BJ (cell line): ENCODE data around the gene KIRREL3. TPM values are rescaled to one million over a fixed set of nuclear protein-coding genes. Genes with fewer than 3 reads are reported as not detected.

Experiments
- CTCF ChIA-PET: fragments of 350-600 bp; formaldehyde crosslinking; extraction: SDS; loops from one replicate; lab custom pipeline; 2021; ENCODE audit warnings: antibody characterized with exemption, inconsistent platforms; lab: Yijun Ruan, JAX
- POLR2A ChIA-PET: fragments of 300-600 bp; sonication (Branson Sonifier 250); formaldehyde crosslinking; extraction: SDS; loops from one replicate; lab custom pipeline; 2021; ENCODE audit warnings: antibody characterized with exemption; lab: Charles Lee
- DNase-seq: peaks from one replicate; pipeline ENCODE4 v3.0.0-alpha.2; 2011; ENCODE audit warnings: low read depth
- H3K27me3 ChIP-seq: 2 replicates; pipeline ENCODE4 v1.6.0; 2011; ENCODE audit warnings: low read length; ENCODE audit not compliant: control insufficient read depth, insufficient read depth
- H3K36me3 ChIP-seq: 2 replicates; pipeline ENCODE4 v1.5.1; 2011; ENCODE audit warnings: low read length; ENCODE audit not compliant: control insufficient read depth, insufficient read depth
- H3K4me3 ChIP-seq: 2 replicates; pipeline ENCODE4 v1.5.1; 2011; ENCODE audit warnings: low read depth, mild to moderate bottlenecking, control low read depth, low read length
- CTCF ChIP-seq: IDR thresholded peaks from 2 replicates; pipeline ENCODE4 v1.5.1; 2011; ENCODE audit warnings: low read depth, mild to moderate bottlenecking, control low read depth, inconsistent platforms, low read length, moderate library complexity; ENCODE audit not compliant: insufficient read depth
- polyA plus RNA-seq: library from polyadenylated mRNA; depleted of rRNA; stranded (reverse); fragments of >200 nt; gene quantifications from 2 replicates; pipeline ENCODE4 v1.2.3, GENCODE V29; 2011

Gene KIRREL3
- polyA plus RNA-seq, 1 experiment = 19.6 TPM

- CTCF ChIA-PET = interaction anchor here (1.7 kb wide), 1 partner anchor 114 kb away, joined by 4 read pairs; no protein-coding TSS in a partner anchor
- POLR2A ChIA-PET = no interaction called here
- H3K27me3 ChIP-seq = no peaks in the 10 kb centered on the region
- H3K36me3 ChIP-seq = peaks cover 6% of the 10 kb centered on the region
- H3K4me3 ChIP-seq = no peak overlapping the region
- no peak for TF ChIP-seq CTCF
- no peak for DNase-seq
Observed at GRCh38 chr11:126424471-126425039, 576.0 kb downstream of the KIRREL3 start.

GRCh38 chr11:126423743-126424142 lies 576.8 kb downstream of the KIRREL3 start:
- no peak for DNase-seq
- no peaks in the 10 kb centered on the region for H3K27me3 ChIP-seq
- peaks cover 6% of the 10 kb centered on the region for H3K36me3 ChIP-seq
- CTCF ChIA-PET = no interaction called here
- POLR2A ChIA-PET = no interaction called here
- no peak overlapping the region for H3K4me3 ChIP-seq
- TF ChIP-seq CTCF = no peak

- TF ChIP-seq CTCF = no peak
- Histone ChIP-seq H3K4me3 (no peak overlapping the region), H3K27me3 (no peaks in the 10 kb centered on the region), H3K36me3 (peaks cover 6% of the 10 kb centered on the region)
- ChIA-PET POLR2A (no interaction called here), CTCF (interaction anchor here (3.5 kb wide), 1 partner anchor 112 kb away, joined by 16 read pairs; no protein-coding TSS in a partner anchor)
- no peak for DNase-seq
Observed at GRCh38 chr11:126423154-126423553, 577.4 kb downstream of the KIRREL3 start.

GRCh38 chr11:126422446-126422845 lies 578.1 kb downstream of the KIRREL3 start:
- TF ChIP-seq CTCF = no peak
- Histone ChIP-seq H3K4me3 (no peak overlapping the region), H3K27me3 (no peaks in the 10 kb centered on the region), H3K36me3 (peaks cover 6% of the 10 kb centered on the region)
- DNase-seq = no peak
- ChIA-PET POLR2A (no interaction called here), CTCF (interaction anchor here (3.5 kb wide), 1 partner anchor 112 kb away, joined by 16 read pairs; no protein-coding TSS in a partner anchor)

GRCh38 chr11:126421271-126421671 lies 579.3 kb downstream of the KIRREL3 start:
- no peak for TF ChIP-seq CTCF

More at GRCh38 chr11:126421271-126421671, 579.3 kb downstream of the KIRREL3 start:
- POLR2A ChIA-PET = interaction anchor here (0.5 kb wide), 1 partner anchor 66 kb away, joined by 7 read pairs; the partner anchor contains the start of gene ST3GAL4
- Histone ChIP-seq H3K27me3 (no peaks in the 10 kb centered on the region), H3K36me3 (peaks cover 6% of the 10 kb centered on the region), H3K4me3 (no peak overlapping the region)
- no peak for DNase-seq
- CTCF ChIA-PET = interaction anchor here (1.4 to 3.5 kb wide), 2 partner anchors 10 to 111 kb away, joined by 3 to 16 read pairs; no protein-coding TSS in a partner anchor
